OCI-LY7 (cell line): ENCODE results near the gene ANKLE2. TPM values are rescaled to one million over a fixed set of nuclear protein-coding genes. Genes with fewer than 3 reads are reported as not detected.

Experiments used
- BruUV-seq: library from RNA; stranded (reverse); fragments of 400-500 nt; replicated peaks from 2 replicates; lab custom pipeline; 2021; lab: Mats Ljungman, UMichigan
- CTCF ChIA-PET: fragments of 300-600 bp; sonication (Branson Sonifier 250); formaldehyde crosslinking; loops from one replicate; lab custom pipeline; 2022; ENCODE audit warnings: antibody characterized with exemption; ENCODE audit not compliant: unreplicated experiment; lab: Charles Lee
- POLR2A ChIA-PET: fragments of 300-600 bp; sonication (Branson Sonifier 250); formaldehyde crosslinking; loops from one replicate; lab custom pipeline; 2022; ENCODE audit warnings: antibody characterized with exemption; lab: Charles Lee
- DNase-seq: peaks from one replicate; pipeline ENCODE4 v3.0.0-alpha.2; 2015; ENCODE audit warnings: low spot score
- H2AFZ ChIP-seq: fragments of 200-600 bp; sonication (generic), shearing (Covaris generic); 2 replicates; pipeline ENCODE4 v1.6.1; 2014; ENCODE audit warnings: mild to moderate bottlenecking, antibody characterized with exemption, low read length, moderate library complexity
- H3K27ac ChIP-seq: fragments of 200-600 bp; sonication (generic); 2 replicates; pipeline ENCODE4 v1.5.1; 2014; ENCODE audit warnings: mixed run types, low read depth, mild to moderate bottlenecking, moderate library complexity, low read length, inconsistent platforms; ENCODE audit not compliant: poor library complexity, severe bottlenecking
- H3K36me3 ChIP-seq: fragments of 200-600 bp; sonication (generic); 2 replicates; pipeline ENCODE4 v1.6.1; 2014; ENCODE audit warnings: mild to moderate bottlenecking, antibody characterized with exemption, low read length, moderate library complexity, mixed read lengths; ENCODE audit not compliant: insufficient read depth
- H3K4me1 ChIP-seq: fragments of 200-600 bp; sonication (generic); 2 replicates; pipeline ENCODE4 v1.5.1; 2014; ENCODE audit warnings: mild to moderate bottlenecking, low read length; ENCODE audit not compliant: insufficient read depth, poor library complexity, severe bottlenecking
- H3K4me2 ChIP-seq: fragments of 200-600 bp; sonication (generic); 2 replicates; pipeline ENCODE4 v1.6.1; 2014; ENCODE audit warnings: mild to moderate bottlenecking, low read length
- H3K4me3 ChIP-seq: fragments of 200-600 bp; sonication (generic); 2 replicates; pipeline ENCODE4 v1.5.1; 2014; ENCODE audit warnings: mild to moderate bottlenecking, low read depth, low read length; ENCODE audit not compliant: poor library complexity, severe bottlenecking
- H3K79me2 ChIP-seq: fragments of 200-600 bp; sonication (generic); 2 replicates; pipeline ENCODE4 v1.6.1; 2016; ENCODE audit warnings: low read depth, mild to moderate bottlenecking, low read length, moderate library complexity, mixed read lengths; ENCODE audit not compliant: insufficient read depth
- H3K9me2 ChIP-seq: fragments of 200-600 bp; sonication (generic); 2 replicates; pipeline ENCODE4 v1.6.1; 2016; ENCODE audit warnings: mild to moderate bottlenecking, low read length, mixed read lengths; ENCODE audit not compliant: insufficient read depth
- H3K9me3 ChIP-seq: fragments of 200-600 bp; sonication (generic); 2 replicates; pipeline ENCODE4 v1.6.1; 2014; ENCODE audit warnings: mild to moderate bottlenecking, mixed run types, low read length, mixed read lengths
- H4K20me1 ChIP-seq: fragments of 200-600 bp; sonication (generic); 2 replicates; pipeline ENCODE4 v1.6.1; 2014; ENCODE audit warnings: mild to moderate bottlenecking, antibody characterized with exemption, low read length, moderate library complexity, mixed read lengths; ENCODE audit not compliant: insufficient read depth
- EZH2phosphoT487 ChIP-seq: fragments of 200-600 bp; sonication (generic); IDR thresholded peaks from 2 replicates; pipeline ENCODE4 v1.6.1; 2018; ENCODE audit warnings: low read depth, borderline replicate concordance, mild to moderate bottlenecking, mixed run types, antibody characterized with exemption, low read length, moderate library complexity, mixed read lengths
- intact Hi-C: fragments of 100-400 bp; cut with micrococcal nuclease; formaldehyde crosslinking; loops from one replicate; pipeline ENCODE4 v1.10.0; 2022; ENCODE audit not compliant: unreplicated experiment
- total RNA-seq, 2 experiments: library from RNA; depleted of rRNA in 1 of 2; stranded (reverse); fragments of >200 nt in 1 of 2; shearing (Covaris generic) in 1 of 2; gene quantifications; 2 replicates each; pipeline ENCODE4 v1.2.3, GENCODE V29; 2014 to 2022
- TF ChIP-seq, protein P1 (sequence below): fragments of 200-600 bp; sonication (generic); conservative IDR thresholded peaks from 2 replicates; pipeline ENCODE4 v1.5.1; 2014; ENCODE audit warnings: mild to moderate bottlenecking, antibody characterized with exemption, low read length, moderate library complexity, mixed read lengths

Gene ANKLE2
- total RNA-seq, 2 experiments from 2014 or later, result 88.0 to 121 TPM

DNA sequence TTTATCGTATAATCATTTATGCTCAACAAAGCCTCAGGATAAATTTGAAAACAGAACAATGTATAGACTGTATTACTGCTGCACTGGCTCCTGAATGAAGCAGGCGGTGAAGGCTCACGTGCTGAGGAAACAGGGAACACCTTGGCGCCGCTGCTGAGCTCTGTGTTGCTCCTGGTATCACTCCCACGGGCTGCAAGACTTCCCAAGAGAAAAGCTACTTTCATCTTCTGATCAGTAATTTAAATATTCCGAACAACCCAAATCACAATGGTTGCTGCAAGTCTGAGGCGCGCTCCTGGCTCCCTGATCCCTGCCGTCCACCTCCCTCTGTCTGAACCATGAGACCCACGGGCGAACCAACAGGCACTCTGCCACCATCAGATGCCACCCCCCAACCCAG lies 35.2 kb downstream of the ANKLE2 start:
- 0 out of 2 replicates have a peak, but pooled peaks cover 7% of the 10 kb centered on the region for H4K20me1 ChIP-seq
- BruUV-seq, result no TSS peak
- CTCF ChIA-PET, result no interaction called here

DNA sequence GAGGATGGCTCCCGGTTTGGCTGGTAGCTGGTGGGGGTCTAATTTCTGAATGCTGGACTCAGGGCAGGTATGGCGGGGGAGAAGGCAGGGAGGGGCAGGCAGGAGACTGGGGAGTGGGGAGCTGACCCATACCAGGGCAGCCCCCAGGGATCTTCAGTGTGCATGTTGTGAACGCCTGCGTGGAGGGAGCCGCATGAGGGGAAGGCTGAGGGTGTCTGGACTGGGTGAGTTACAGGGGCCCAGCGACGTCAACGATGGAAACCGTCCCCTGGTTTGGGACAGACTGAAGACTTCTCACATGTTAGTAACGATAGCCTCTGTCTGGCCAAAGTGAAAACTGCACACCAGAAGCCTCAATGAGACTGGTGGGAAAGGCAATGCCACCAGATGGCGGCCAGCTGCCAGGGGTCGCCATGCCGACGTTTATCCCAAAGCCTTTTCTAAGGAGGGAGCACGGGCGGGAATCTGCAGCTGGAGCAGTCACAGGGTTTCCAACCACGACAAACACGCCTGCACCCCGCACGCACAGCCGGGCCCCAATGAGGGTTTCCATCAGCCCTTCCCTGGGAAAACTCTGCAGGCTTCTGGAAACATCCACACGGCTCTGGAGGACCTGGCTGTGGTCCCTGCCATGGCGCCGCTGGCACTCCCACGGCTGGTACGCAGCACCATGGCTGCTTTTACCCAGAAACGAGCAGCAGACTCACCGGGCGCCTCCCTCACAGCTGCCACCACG lies 37.0 kb downstream of the ANKLE2 start:
- H3K9me3 ChIP-seq, result 0 out of 2 replicates have a peak, but pooled peaks cover 1% of the 10 kb centered on the region
- peaks cover 94% of the 10 kb centered on the region for H3K36me3 ChIP-seq
- no peaks in the 10 kb centered on the region for H3K4me1 ChIP-seq
- TF ChIP-seq EZH2phosphoT487, result no peak
- TF ChIP-seq, protein P1, sequence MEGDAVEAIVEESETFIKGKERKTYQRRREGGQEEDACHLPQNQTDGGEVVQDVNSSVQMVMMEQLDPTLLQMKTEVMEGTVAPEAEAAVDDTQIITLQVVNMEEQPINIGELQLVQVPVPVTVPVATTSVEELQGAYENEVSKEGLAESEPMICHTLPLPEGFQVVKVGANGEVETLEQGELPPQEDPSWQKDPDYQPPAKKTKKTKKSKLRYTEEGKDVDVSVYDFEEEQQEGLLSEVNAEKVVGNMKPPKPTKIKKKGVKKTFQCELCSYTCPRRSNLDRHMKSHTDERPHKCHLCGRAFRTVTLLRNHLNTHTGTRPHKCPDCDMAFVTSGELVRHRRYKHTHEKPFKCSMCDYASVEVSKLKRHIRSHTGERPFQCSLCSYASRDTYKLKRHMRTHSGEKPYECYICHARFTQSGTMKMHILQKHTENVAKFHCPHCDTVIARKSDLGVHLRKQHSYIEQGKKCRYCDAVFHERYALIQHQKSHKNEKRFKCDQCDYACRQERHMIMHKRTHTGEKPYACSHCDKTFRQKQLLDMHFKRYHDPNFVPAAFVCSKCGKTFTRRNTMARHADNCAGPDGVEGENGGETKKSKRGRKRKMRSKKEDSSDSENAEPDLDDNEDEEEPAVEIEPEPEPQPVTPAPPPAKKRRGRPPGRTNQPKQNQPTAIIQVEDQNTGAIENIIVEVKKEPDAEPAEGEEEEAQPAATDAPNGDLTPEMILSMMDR, result no peak
- CTCF ChIA-PET, result no interaction called here
- BruUV-seq, result no TSS peak
- H3K27ac ChIP-seq, result no peak overlapping the region
- H4K20me1 ChIP-seq, result 0 out of 2 replicates have a peak, but pooled peaks cover 7% of the 10 kb centered on the region
- no peak overlapping the region for H3K4me3 ChIP-seq
- DNase-seq, result no peak
- intact Hi-C loops, result no loop called here
- H2AFZ ChIP-seq, result no peak overlapping the region
- H3K9me2 ChIP-seq, result no peaks in the 10 kb centered on the region
- no peaks in the 10 kb centered on the region for H3K79me2 ChIP-seq
- no peak overlapping the region for H3K4me2 ChIP-seq
- POLR2A ChIA-PET, result no interaction called here

More for the DNA sequence above, 35.2 kb downstream of the ANKLE2 start:
- POLR2A ChIA-PET, result no interaction called here
- H3K36me3 ChIP-seq, result peaks cover 96% of the 10 kb centered on the region
- H3K79me2 ChIP-seq, result no peaks in the 10 kb centered on the region
- no peaks in the 10 kb centered on the region for H3K9me2 ChIP-seq
- H3K4me2 ChIP-seq, result no peak overlapping the region
- no peak overlapping the region for H2AFZ ChIP-seq
- H3K27ac ChIP-seq, result no peak overlapping the region
- 0 out of 2 replicates have a peak, but pooled peaks cover 6% of the 10 kb centered on the region for H3K9me3 ChIP-seq
- intact Hi-C loops, result no loop called here
- no peak overlapping the region for H3K4me3 ChIP-seq
- no peak for DNase-seq
- no peak for TF ChIP-seq EZH2phosphoT487
- TF ChIP-seq, protein P1, result no peak
- no peaks in the 10 kb centered on the region for H3K4me1 ChIP-seq

DNA sequence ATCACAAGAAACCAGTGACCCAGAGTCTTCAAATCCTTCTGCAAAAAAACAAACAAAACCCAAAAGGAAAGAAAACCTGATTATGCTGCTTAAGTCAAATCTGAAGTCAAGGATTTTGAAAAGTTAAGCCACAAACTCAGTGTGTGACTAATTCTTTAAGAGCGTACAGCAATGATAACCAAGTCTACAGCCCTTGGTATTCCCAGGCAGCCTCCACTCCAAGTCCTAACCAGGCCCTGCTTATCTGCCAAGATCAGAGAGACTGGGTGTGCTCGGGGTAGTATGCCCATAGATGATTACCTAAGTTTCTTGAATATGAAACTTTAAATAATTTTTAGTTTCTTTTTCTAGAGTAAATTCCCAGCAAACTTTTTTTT lies 37.9 kb downstream of the ANKLE2 start:
- ChIA-PET POLR2A (no interaction called here), CTCF (no interaction called here)
- no peak overlapping the region for H3K4me2 ChIP-seq
- H3K9me2 ChIP-seq, result no peaks in the 10 kb centered on the region
- H3K4me3 ChIP-seq, result no peak overlapping the region
- no TSS peak for BruUV-seq
- no peak for DNase-seq
- H3K4me1 ChIP-seq, result no peaks in the 10 kb centered on the region
- TF ChIP-seq EZH2phosphoT487, result no peak
- TF ChIP-seq, protein P1, result no peak
- H3K27ac ChIP-seq, result no peak overlapping the region
- intact Hi-C loops, result no loop called here
- no peaks in the 10 kb centered on the region for H3K79me2 ChIP-seq
- H2AFZ ChIP-seq, result no peak overlapping the region
- peaks cover 97% of the 10 kb centered on the region for H3K36me3 ChIP-seq
- H4K20me1 ChIP-seq, result peaks cover 16% of the 10 kb centered on the region; the same call in 1 of the 2 replicates
- no peaks in the 10 kb centered on the region for H3K9me3 ChIP-seq
